WTC11 (cell line): ENCODE measurements around the gene OR3A3.

ENCODE experiments used
- AFF4 ChIP-seq: sonication (generic); formaldehyde crosslinking; IDR thresholded peaks from 2 replicates; pipeline ENCODE4 v1.8.1; 2023; ENCODE audit warnings: mild to moderate bottlenecking, missing genetic modification reagents, borderline replicate concordance
- ATF2 ChIP-seq: sonication (generic); formaldehyde crosslinking; IDR thresholded peaks from 2 replicates; pipeline ENCODE4 v1.8.1; 2022; ENCODE audit warnings: low read depth, missing genetic modification reagents, borderline replicate concordance
- CTCF ChIP-seq: fragments of 200-600 bp; IDR thresholded peaks from 2 replicates; pipeline ENCODE4 v1.8.0; 2022; ENCODE audit warnings: antibody characterized with exemption
- MAX ChIP-seq: sonication (generic); formaldehyde crosslinking; IDR thresholded peaks from 2 replicates; pipeline ENCODE4 v1.8.0; 2022; ENCODE audit warnings: mild to moderate bottlenecking, missing genetic modification reagents
- MLX ChIP-seq: sonication (generic); formaldehyde crosslinking; IDR thresholded peaks from 2 replicates; pipeline ENCODE4 v1.8.1; 2023; ENCODE audit warnings: mild to moderate bottlenecking, missing genetic modification reagents, moderate library complexity
- NFYB ChIP-seq: sonication (generic); formaldehyde crosslinking; conservative IDR thresholded peaks from 2 replicates; pipeline ENCODE4 v1.8.0; 2022; ENCODE audit warnings: low read depth, missing genetic modification reagents
- NR2C2 ChIP-seq: sonication (generic); formaldehyde crosslinking; IDR thresholded peaks from 2 replicates; pipeline ENCODE4 v1.8.0; 2022; ENCODE audit warnings: mild to moderate bottlenecking, missing genetic modification reagents
- PRRX2 ChIP-seq: fragments of 250-450 bp; sonication (Bioruptor Pico); IDR thresholded peaks from 2 replicates; pipeline ENCODE4 v1.8.0; 2021; ENCODE audit warnings: mild to moderate bottlenecking
- SMAD3 ChIP-seq: sonication (generic); formaldehyde crosslinking; IDR thresholded peaks from 2 replicates; pipeline ENCODE4 v1.8.0; 2022; ENCODE audit warnings: missing genetic modification reagents, mild to moderate bottlenecking, borderline replicate concordance
- SMAD4 ChIP-seq: sonication (generic); formaldehyde crosslinking; IDR thresholded peaks from 2 replicates; pipeline ENCODE4 v1.8.0; 2022; ENCODE audit warnings: mild to moderate bottlenecking, missing genetic modification reagents
- STAT6 ChIP-seq: sonication (generic); formaldehyde crosslinking; conservative IDR thresholded peaks from 2 replicates; pipeline ENCODE4 v1.8.1; 2023; ENCODE audit warnings: mild to moderate bottlenecking, low read depth, missing genetic modification reagents, moderate library complexity
- TEAD1 ChIP-seq: sonication (generic); formaldehyde crosslinking; IDR thresholded peaks from 2 replicates; pipeline ENCODE4 v1.8.0; 2022; ENCODE audit warnings: mild to moderate bottlenecking, missing genetic modification reagents

GRCh38 chr17:3433741-3434140 is 22.6 kb downstream of the OR3A3 start, which contains the start of gene OR1E2:
- TF ChIP-seq AFF4: no peak
- TF ChIP-seq SMAD4: no peak
- no peak for TF ChIP-seq PRRX2
- TF ChIP-seq MAX: no peak
- no peak for TF ChIP-seq CTCF
- TF ChIP-seq NFYB (CRISPR knock-in tag): no peak
- TF ChIP-seq TEAD1: no peak
- TF ChIP-seq ATF2 (CRISPR knock-in tag): no peak
- no peak for TF ChIP-seq NR2C2 (CRISPR knock-in tag)
- no peak for TF ChIP-seq STAT6 (CRISPR knock-in tag)
- TF ChIP-seq MLX (CRISPR knock-in tag): no peak
- TF ChIP-seq SMAD3 (CRISPR knock-in tag): no peak
